Measurements from ENCODE around the gene KLHL26.

Gene KLHL26

GRCh38 chr19:18650021-18650390, 13.2 kb downstream of the KLHL26 start:
- peak; percentile 59 for DNase-seq

GRCh38 chr19:18650468-18651041, 13.7 kb downstream of the KLHL26 start:
- DNase-seq, result peak; percentile 80

GRCh38 chr19:18651300-18651699, 14.5 kb downstream of the KLHL26 start:
- DNase-seq, result no peak

- DNase-seq, result no peak
Observed at GRCh38 chr19:18651733-18652132, 14.9 kb downstream of the KLHL26 start.

- DNase-seq, result no peak
Observed at GRCh38 chr19:18653853-18654252, 17.0 kb downstream of the KLHL26 start.

- DNase-seq, result no peak
Observed at GRCh38 chr19:18654469-18654868, 17.6 kb downstream of the KLHL26 start.

- no peak for DNase-seq
Observed at GRCh38 chr19:18655173-18655844, 18.5 kb downstream of the KLHL26 start.

- DNase-seq, result no peak
Observed at GRCh38 chr19:18656337-18657086, 19.7 kb downstream of the KLHL26 start.

- DNase-seq, result peak; percentile 63
Observed at GRCh38 chr19:18657590-18658365, 20.9 kb downstream of the KLHL26 start.

- DNase-seq, result no peak
Observed at GRCh38 chr19:18658366-18658855, 21.6 kb downstream of the KLHL26 start.

- DNase-seq, result no peak
Observed at GRCh38 chr19:18659281-18660050, 22.6 kb downstream of the KLHL26 start.

GRCh38 chr19:18660051-18660910, 23.5 kb downstream of the KLHL26 start:
- DNase-seq, result peak; percentile 81

- no peak for DNase-seq
Observed at GRCh38 chr19:18660939-18661670, 24.3 kb downstream of the KLHL26 start.

GRCh38 chr19:18662972-18663732, 26.3 kb downstream of the KLHL26 start:
- no peak for DNase-seq

GRCh38 chr19:18663940-18664530, 27.2 kb downstream of the KLHL26 start:
- no peak for DNase-seq

GRCh38 chr19:18665771-18666202, 29.0 kb downstream of the KLHL26 start:
- DNase-seq, result no peak

GRCh38 chr19:18666317-18666716, 29.5 kb downstream of the KLHL26 start:
- DNase-seq, result no peak

- DNase-seq, result no peak
Observed at GRCh38 chr19:18666784-18667183, 30.0 kb downstream of the KLHL26 start.

- no peak for DNase-seq
Observed at GRCh38 chr19:18667531-18668251, 30.9 kb downstream of the KLHL26 start.
